Right lobe of liver (tissue), 4 donors: ENCODE results near the gene NCKAP5.

Source experiments
- POLR2A ChIP-seq: fragments of 450-650 bp; IDR thresholded peaks from one replicate; pipeline ENCODE4 v1.6.1; 2017; ENCODE audit warnings: antibody characterized with exemption, mild to moderate bottlenecking
- TF ChIP-seq, protein P1 (sequence below), 4 donors: fragments of 200-600 bp in 3 of 4; fragments of 450-650 bp in 1 of 4; IDR thresholded peaks; one replicate each; pipeline versions ENCODE4 v1.5.1 to v1.8.0; 2016 to 2022; ENCODE audit warnings: antibody characterized with exemption in 4 of 4, mild to moderate bottlenecking in 2 of 4
- donor health status: DM: no; HTN: no; CAD: no.
- donor health status: DM: no; HTN: no; CAD: no.
- donor health status: DM: no; HTN: yes; CAD: no.

DNA sequence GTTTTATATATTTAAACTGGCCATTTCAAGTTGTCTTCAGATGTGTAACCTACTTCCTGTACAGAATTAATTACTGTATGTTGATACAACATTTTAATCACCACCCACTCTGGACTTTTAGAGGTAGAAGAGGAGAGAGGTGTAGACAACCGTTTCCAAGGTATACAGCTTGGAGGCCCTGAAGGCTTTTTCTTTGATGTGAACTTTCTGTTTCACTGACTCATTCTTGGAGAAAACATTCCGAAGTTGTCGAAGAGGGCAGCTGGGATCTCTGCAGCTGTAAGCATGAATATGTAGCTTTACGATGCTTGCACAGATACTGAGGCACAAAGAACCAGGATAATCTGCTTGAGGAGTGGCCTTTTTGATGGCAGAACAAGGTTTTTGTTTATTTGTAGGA is 137.0 kb downstream of the NCKAP5 start:
- TF ChIP-seq, protein P1, sequence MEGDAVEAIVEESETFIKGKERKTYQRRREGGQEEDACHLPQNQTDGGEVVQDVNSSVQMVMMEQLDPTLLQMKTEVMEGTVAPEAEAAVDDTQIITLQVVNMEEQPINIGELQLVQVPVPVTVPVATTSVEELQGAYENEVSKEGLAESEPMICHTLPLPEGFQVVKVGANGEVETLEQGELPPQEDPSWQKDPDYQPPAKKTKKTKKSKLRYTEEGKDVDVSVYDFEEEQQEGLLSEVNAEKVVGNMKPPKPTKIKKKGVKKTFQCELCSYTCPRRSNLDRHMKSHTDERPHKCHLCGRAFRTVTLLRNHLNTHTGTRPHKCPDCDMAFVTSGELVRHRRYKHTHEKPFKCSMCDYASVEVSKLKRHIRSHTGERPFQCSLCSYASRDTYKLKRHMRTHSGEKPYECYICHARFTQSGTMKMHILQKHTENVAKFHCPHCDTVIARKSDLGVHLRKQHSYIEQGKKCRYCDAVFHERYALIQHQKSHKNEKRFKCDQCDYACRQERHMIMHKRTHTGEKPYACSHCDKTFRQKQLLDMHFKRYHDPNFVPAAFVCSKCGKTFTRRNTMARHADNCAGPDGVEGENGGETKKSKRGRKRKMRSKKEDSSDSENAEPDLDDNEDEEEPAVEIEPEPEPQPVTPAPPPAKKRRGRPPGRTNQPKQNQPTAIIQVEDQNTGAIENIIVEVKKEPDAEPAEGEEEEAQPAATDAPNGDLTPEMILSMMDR (IDR thresholded peaks at IDR 0.05): no peak
- TF ChIP-seq POLR2A: no peak
